Measurements from ENCODE around the gene RASGRF2.
"Not testable (repeated sequence)": the region's sequence is repeated elsewhere in the genome, so short reads cannot be mapped to it uniquely, and the experiment has no call there.

RASGRF2 gene

GRCh38 chr5:81077105-81077504 lies 116.9 kb downstream of the RASGRF2 start:
- DNase-seq, result no peak

- DNase-seq, result no peak
Observed at GRCh38 chr5:81078930-81079329, 118.8 kb downstream of the RASGRF2 start.

- no peak for DNase-seq
Observed at GRCh38 chr5:81080809-81081460, 120.8 kb downstream of the RASGRF2 start.

- no peak for DNase-seq
Observed at GRCh38 chr5:81081461-81081835, 121.3 kb downstream of the RASGRF2 start.

- no peak for DNase-seq
Observed at GRCh38 chr5:81086881-81087281, 126.7 kb downstream of the RASGRF2 start.

GRCh38 chr5:81091199-81091598 lies 131.0 kb downstream of the RASGRF2 start:
- DNase-seq, result no peak

- DNase-seq, result no peak
Observed at GRCh38 chr5:81093536-81094196, 133.5 kb downstream of the RASGRF2 start.

GRCh38 chr5:81095835-81096234 lies 135.7 kb downstream of the RASGRF2 start:
- DNase-seq, result no peak

GRCh38 chr5:81097713-81098112 lies 137.6 kb downstream of the RASGRF2 start:
- no peak for DNase-seq

GRCh38 chr5:81105261-81105877 lies 145.2 kb downstream of the RASGRF2 start:
- DNase-seq, result no peak

GRCh38 chr5:81115261-81115660 lies 155.1 kb downstream of the RASGRF2 start:
- DNase-seq, result no peak

GRCh38 chr5:81117566-81117965 lies 157.4 kb downstream of the RASGRF2 start:
- no peak for DNase-seq

GRCh38 chr5:81121273-81121672 lies 161.1 kb downstream of the RASGRF2 start:
- DNase-seq, result no peak

- DNase-seq, result no peak
Observed at GRCh38 chr5:81121836-81122630, 161.9 kb downstream of the RASGRF2 start.

- DNase-seq, result not testable (repeated sequence)
Observed at GRCh38 chr5:81124689-81125088, 164.5 kb downstream of the RASGRF2 start.

- DNase-seq, result no peak
Observed at GRCh38 chr5:81125959-81126358, 165.8 kb downstream of the RASGRF2 start.

- no peak for DNase-seq
Observed at GRCh38 chr5:81128416-81128815, 168.3 kb downstream of the RASGRF2 start.

GRCh38 chr5:81132381-81132780 lies 172.2 kb downstream of the RASGRF2 start:
- DNase-seq, result no peak

- no peak for DNase-seq
Observed at GRCh38 chr5:81134066-81134465, 173.9 kb downstream of the RASGRF2 start.

GRCh38 chr5:81134566-81134965 lies 174.4 kb downstream of the RASGRF2 start:
- DNase-seq, result no peak

- no peak for DNase-seq
Observed at GRCh38 chr5:81136557-81136956, 176.4 kb downstream of the RASGRF2 start.

GRCh38 chr5:81137833-81138232 lies 177.7 kb downstream of the RASGRF2 start:
- no peak for DNase-seq

GRCh38 chr5:81140441-81140840 lies 180.3 kb downstream of the RASGRF2 start:
- DNase-seq, result no peak

- no peak for DNase-seq
Observed at GRCh38 chr5:81140943-81141342, 180.8 kb downstream of the RASGRF2 start.
